GM13977 (cell line): ENCODE data around the gene TLCD3A.
"Not testable (repeated sequence)": the region's sequence is repeated elsewhere in the genome, so short reads cannot be mapped to it uniquely, and the experiment has no call there.

Experiments used
- DNase-seq: peaks from one replicate; pipeline ENCODE4 v3.0.0; 2012; ENCODE audit warnings: low spot score
- CTCF ChIP-seq: IDR thresholded peaks from 2 replicates; pipeline ENCODE4 v1.5.1; 2012; ENCODE audit warnings: mild to moderate bottlenecking, control low read depth; ENCODE audit not compliant: insufficient read depth; ENCODE audit errors: extremely low read depth, missing control alignments
- in situ Hi-C: fragments of 300-500 bp; cut with MboI; formaldehyde crosslinking; loops from one replicate; pipeline ENCODE4 v1.12.0; 2022; ENCODE audit warnings: low sequenced_read_pairs, low pct_unique_long_range_greater_than_20kb, mixed read lengths, inconsistent platforms; ENCODE audit not compliant: unreplicated experiment

The TLCD3A gene

GRCh38 chr17:697682-698081 is 34.7 kb upstream of the TLCD3A start:
- in situ Hi-C loops, result no loop called here
- no peak for DNase-seq
- TF ChIP-seq CTCF, result no peak

- in situ Hi-C loops, DNase-seq: not testable (repeated sequence)
Measured at GRCh38 chr17:698096-698495, 34.3 kb upstream of the TLCD3A start.

GRCh38 chr17:699345-699744 is 33.1 kb upstream of the TLCD3A start:
- no peak for DNase-seq
- in situ Hi-C loops, result no loop called here
- no peak for TF ChIP-seq CTCF

GRCh38 chr17:700504-701094 is 31.8 kb upstream of the TLCD3A start:
- in situ Hi-C loops, result no loop called here
- TF ChIP-seq CTCF, result peak; percentile 55
- peak; percentile 70 for DNase-seq

GRCh38 chr17:703081-703875 is 29.1 kb upstream of the TLCD3A start:
- in situ Hi-C loops, result no loop called here

GRCh38 chr17:704111-704864 is 28.1 kb upstream of the TLCD3A start:
- TF ChIP-seq CTCF, result no peak
- no peak for DNase-seq
- in situ Hi-C loops, result no loop called here

More at GRCh38 chr17:703081-703875, 29.1 kb upstream of the TLCD3A start:
- no peak for TF ChIP-seq CTCF
- no peak for DNase-seq

GRCh38 chr17:705011-705410 is 27.4 kb upstream of the TLCD3A start:
- no peak for DNase-seq
- TF ChIP-seq CTCF, result no peak
- in situ Hi-C loops, result no loop called here
